Measurements from ENCODE around the gene NTM. TPM values are rescaled to one million over a fixed set of nuclear protein-coding genes. Genes with fewer than 3 reads are reported as not detected.

The NTM gene
- total RNA-seq, 1 experiment from 2014 or later: 0.73 TPM

DNA sequence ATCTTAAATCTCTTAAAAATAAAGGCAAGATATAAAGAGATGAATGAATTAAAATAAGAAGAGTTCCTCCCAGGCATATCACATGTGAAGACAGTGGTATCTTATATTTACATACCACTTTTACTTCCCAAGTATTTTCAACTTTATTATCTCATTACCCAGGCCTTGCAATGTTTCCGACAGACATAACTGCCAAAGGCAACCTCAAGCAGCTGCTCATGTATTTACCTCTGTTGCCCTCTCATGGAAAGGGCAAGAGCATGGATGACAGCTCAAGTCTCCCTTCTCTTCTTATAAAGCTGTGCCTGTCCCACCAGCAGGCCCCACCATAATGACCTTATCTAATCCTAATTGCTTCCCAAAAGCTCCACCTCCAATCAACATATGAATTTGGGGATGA, 894.2 kb downstream of the NTM start:
- Histone ChIP-seq H3K27me3 (replicated peaks; ENCODE audit: control insufficient read depth, insufficient read depth, low read length) (no peaks in the 10 kb centered on the region; the same call in 1 of the 2 replicates), H3K36me3 (ENCODE audit: control insufficient read depth, insufficient read depth, low read length) (no peaks in the 10 kb centered on the region), H3K4me3 (ENCODE audit: low read depth, low read length) (no peak overlapping the region), H3K9me3 (no peaks in the 10 kb centered on the region), H3K4me1 (no peaks in the 10 kb centered on the region)
- no TSS peak for BruUV-seq (replicated peaks)
- Mint-ChIP-seq H3K27me3 (ENCODE audit: insufficient read depth, unreplicated experiment) (peaks cover 3% of the 10 kb centered on the region), H3K9me3 (ENCODE audit: unreplicated experiment) (no peaks in the 10 kb centered on the region), H3K4me3 (ENCODE audit: unreplicated experiment) (no peak overlapping the region), H3K36me3 (ENCODE audit: insufficient read depth, unreplicated experiment) (no peaks in the 10 kb centered on the region), H3K27ac (ENCODE audit: unreplicated experiment) (no peak overlapping the region), H3K4me1 (ENCODE audit: low read depth, unreplicated experiment) (no peaks in the 10 kb centered on the region)
- no peak for DNase-seq
- CTCF ChIA-PET: no interaction called here
- POLR2A ChIA-PET: no interaction called here
- intact Hi-C loops (cut with micrococcal nuclease; ENCODE audit: unreplicated experiment): no loop called here
- TF ChIP-seq, protein P1, sequence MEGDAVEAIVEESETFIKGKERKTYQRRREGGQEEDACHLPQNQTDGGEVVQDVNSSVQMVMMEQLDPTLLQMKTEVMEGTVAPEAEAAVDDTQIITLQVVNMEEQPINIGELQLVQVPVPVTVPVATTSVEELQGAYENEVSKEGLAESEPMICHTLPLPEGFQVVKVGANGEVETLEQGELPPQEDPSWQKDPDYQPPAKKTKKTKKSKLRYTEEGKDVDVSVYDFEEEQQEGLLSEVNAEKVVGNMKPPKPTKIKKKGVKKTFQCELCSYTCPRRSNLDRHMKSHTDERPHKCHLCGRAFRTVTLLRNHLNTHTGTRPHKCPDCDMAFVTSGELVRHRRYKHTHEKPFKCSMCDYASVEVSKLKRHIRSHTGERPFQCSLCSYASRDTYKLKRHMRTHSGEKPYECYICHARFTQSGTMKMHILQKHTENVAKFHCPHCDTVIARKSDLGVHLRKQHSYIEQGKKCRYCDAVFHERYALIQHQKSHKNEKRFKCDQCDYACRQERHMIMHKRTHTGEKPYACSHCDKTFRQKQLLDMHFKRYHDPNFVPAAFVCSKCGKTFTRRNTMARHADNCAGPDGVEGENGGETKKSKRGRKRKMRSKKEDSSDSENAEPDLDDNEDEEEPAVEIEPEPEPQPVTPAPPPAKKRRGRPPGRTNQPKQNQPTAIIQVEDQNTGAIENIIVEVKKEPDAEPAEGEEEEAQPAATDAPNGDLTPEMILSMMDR (IDR thresholded peaks at IDR 0.05; ENCODE audit: insufficient read depth in 1 of 2, low read depth in 1 of 2, low read length in 1 of 2, severe bottlenecking in 1 of 2, unreplicated experiment in 1 of 2): no peak

DNA sequence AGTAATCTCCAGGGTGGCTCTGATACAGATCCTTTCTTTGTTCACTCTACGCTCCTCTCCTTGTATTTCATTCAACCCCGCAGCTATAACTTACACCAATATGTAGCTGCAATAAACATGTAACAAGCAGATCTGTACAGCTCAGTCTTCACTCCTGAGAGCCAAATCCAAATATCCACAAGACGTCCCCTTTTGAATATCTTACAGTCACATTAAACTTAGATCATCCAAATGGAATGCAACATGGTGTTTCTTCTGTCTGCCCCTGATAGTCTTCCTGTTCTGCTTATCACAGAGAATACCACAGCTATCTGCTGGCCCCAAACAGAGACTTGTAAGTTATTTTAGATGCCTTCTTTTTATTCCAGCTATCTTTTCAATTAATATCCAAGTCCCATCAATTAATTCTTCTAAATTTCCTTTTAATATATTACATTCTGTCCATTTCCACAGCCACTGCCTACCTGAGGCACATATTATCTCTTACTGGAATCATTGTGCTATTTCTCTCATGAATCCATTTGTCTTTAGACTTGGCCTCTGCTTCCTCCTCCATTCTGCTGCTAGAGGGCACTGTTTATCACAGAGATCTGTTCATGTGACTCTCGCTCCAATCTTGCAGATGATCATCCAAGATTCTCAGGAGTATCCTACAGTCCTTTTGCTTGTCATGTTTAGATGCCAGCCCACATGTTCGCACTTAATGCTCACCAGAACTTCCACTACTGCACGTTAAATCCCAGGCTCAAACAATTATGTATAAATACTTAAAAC, 908.6 kb downstream of the NTM start:
- Mint-ChIP-seq H3K27ac (ENCODE audit: unreplicated experiment) (no peak overlapping the region), H3K27me3 (ENCODE audit: insufficient read depth, unreplicated experiment) (no peaks in the 10 kb centered on the region), H3K4me3 (ENCODE audit: unreplicated experiment) (no peak overlapping the region), H3K4me1 (ENCODE audit: low read depth, unreplicated experiment) (no peaks in the 10 kb centered on the region), H3K9me3 (ENCODE audit: unreplicated experiment) (no peaks in the 10 kb centered on the region), H3K36me3 (ENCODE audit: insufficient read depth, unreplicated experiment) (no peaks in the 10 kb centered on the region)
- CTCF ChIA-PET: no interaction called here
- no peaks in the 10 kb centered on the region for H3K36me3 ChIP-seq (ENCODE audit: control insufficient read depth, insufficient read depth, low read length)
- no peaks in the 10 kb centered on the region for H3K4me1 ChIP-seq
- no peaks in the 10 kb centered on the region for H3K27me3 ChIP-seq (replicated peaks; ENCODE audit: control insufficient read depth, insufficient read depth, low read length)
- H3K9me3 ChIP-seq: no peaks in the 10 kb centered on the region
- no peak overlapping the region for H3K4me3 ChIP-seq (ENCODE audit: low read depth, low read length)
- peak in 1 of 2 experiments; percentile 38 for DNase-seq
- BruUV-seq (replicated peaks): no TSS peak
- POLR2A ChIA-PET: no interaction called here
- intact Hi-C loops (cut with micrococcal nuclease; ENCODE audit: unreplicated experiment): loop anchor here (2.0 kb wide), 1 partner anchor 662 kb away; no protein-coding TSS in a partner anchor
- TF ChIP-seq, protein P1 (IDR thresholded peaks at IDR 0.05; ENCODE audit: insufficient read depth in 1 of 2, low read depth in 1 of 2, low read length in 1 of 2, severe bottlenecking in 1 of 2, unreplicated experiment in 1 of 2): peak in 1 of 2 experiments; percentile 62

DNA sequence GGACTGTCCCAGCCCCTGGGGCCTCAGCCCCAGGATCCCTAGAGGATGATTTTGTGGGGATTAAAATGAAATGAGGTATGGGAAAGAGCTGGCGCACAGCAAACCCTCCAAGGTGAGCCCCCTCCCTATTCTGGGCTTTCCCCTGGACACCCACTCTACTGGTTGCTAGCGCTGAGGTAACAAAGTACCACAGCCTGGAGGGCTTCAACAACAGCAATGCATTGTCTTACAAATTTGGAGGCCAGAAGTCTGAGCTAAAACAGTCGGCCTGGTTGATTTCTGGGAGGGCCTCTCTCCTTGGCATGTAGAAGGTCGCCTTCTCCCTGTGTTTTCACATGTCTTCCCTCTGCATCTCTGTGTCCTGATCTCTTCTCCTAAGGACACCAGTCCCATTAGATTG, 913.6 kb downstream of the NTM start:
- no peak for DNase-seq
- ChIA-PET CTCF (no interaction called here), POLR2A (no interaction called here)
- Mint-ChIP-seq H3K4me1 (ENCODE audit: low read depth, unreplicated experiment) (no peaks in the 10 kb centered on the region), H3K9me3 (ENCODE audit: unreplicated experiment) (no peaks in the 10 kb centered on the region), H3K27ac (ENCODE audit: unreplicated experiment) (no peak overlapping the region), H3K4me3 (ENCODE audit: unreplicated experiment) (no peak overlapping the region), H3K36me3 (ENCODE audit: insufficient read depth, unreplicated experiment) (no peaks in the 10 kb centered on the region), H3K27me3 (ENCODE audit: insufficient read depth, unreplicated experiment) (peaks cover 7% of the 10 kb centered on the region)
- Histone ChIP-seq H3K27me3 (replicated peaks; ENCODE audit: control insufficient read depth, insufficient read depth, low read length) (no peaks in the 10 kb centered on the region; the same call in 1 of the 2 replicates), H3K4me1 (no peaks in the 10 kb centered on the region), H3K9me3 (no peaks in the 10 kb centered on the region), H3K4me3 (ENCODE audit: low read depth, low read length) (no peak overlapping the region), H3K36me3 (ENCODE audit: control insufficient read depth, insufficient read depth, low read length) (no peaks in the 10 kb centered on the region)
- no TSS peak for BruUV-seq (replicated peaks)
- TF ChIP-seq, protein P1 (IDR thresholded peaks at IDR 0.05; ENCODE audit: insufficient read depth in 1 of 2, low read depth in 1 of 2, low read length in 1 of 2, severe bottlenecking in 1 of 2, unreplicated experiment in 1 of 2): no peak
- intact Hi-C loops (cut with micrococcal nuclease; ENCODE audit: unreplicated experiment): no loop called here

Data from Caco-2 (cell line).